ENCODE data around the gene LBR.

Gene LBR

DNA sequence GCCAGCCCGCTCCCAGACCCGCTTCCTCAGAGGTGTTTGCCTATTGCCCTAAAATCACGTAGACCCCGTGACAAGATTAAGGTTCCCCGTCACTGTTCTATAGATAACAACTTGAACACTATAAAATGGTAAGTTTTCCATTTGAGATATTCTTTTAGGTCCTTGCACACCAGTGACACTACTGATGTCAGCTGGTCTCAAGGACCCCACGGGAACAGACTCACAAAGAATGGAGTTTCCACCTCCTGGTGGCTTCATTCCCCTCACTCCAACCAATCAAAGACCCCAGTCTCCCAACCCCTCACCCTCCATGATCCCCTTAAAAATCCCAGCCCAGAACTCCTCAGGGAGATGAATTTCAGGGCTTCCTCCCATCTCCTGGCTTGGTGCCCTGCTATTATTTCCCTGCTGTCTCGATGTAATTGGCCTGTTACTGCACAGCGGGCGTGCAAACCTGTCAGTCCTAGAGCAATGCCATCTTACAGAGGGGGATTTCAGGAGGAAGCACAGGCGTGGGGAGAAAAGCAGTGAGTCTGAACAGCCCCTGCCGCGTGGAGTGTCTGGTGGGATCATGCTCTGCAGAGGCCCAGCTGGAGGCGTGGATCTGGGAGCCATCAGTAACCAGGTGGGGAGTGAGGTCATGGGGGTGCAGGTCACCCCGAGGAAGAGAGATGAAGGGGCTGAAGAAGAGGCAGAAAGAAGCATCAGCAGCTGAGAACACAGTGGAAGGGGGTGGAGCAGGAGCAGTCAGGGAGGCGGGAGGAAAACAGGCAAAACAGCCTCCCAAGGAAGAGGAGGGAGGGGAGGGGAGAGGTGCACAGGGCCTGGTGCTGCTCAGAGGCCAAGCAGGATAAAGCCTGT, 35.1 kb upstream of the LBR start (continued):
- TF ChIP-seq, protein P1, sequence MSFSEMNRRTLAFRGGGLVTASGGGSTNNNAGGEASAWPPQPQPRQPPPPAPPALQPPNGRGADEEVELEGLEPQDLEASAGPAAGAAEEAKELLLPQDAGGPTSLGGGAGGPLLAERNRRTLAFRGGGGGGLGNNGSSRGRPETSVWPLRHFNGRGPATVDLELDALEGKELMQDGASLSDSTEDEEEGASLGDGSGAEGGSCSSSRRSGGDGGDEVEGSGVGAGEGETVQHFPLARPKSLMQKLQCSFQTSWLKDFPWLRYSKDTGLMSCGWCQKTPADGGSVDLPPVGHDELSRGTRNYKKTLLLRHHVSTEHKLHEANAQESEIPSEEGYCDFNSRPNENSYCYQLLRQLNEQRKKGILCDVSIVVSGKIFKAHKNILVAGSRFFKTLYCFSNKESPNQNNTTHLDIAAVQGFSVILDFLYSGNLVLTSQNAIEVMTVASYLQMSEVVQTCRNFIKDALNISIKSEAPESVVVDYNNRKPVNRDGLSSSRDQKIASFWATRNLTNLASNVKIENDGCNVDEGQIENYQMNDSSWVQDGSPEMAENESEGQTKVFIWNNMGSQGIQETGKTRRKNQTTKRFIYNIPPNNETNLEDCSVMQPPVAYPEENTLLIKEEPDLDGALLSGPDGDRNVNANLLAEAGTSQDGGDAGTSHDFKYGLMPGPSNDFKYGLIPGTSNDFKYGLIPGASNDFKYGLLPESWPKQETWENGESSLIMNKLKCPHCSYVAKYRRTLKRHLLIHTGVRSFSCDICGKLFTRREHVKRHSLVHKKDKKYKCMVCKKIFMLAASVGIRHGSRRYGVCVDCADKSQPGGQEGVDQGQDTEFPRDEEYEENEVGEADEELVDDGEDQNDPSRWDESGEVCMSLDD (tag by site-specific recombination; IDR thresholded peaks at IDR 0.05) = 0 out of 2 replicates have a peak, but pooled peaks have one; percentile 40
- no peak for TF ChIP-seq ZNF155 (tag by site-specific recombination; IDR thresholded peaks at IDR 0.05)
- TF ChIP-seq, protein P2, sequence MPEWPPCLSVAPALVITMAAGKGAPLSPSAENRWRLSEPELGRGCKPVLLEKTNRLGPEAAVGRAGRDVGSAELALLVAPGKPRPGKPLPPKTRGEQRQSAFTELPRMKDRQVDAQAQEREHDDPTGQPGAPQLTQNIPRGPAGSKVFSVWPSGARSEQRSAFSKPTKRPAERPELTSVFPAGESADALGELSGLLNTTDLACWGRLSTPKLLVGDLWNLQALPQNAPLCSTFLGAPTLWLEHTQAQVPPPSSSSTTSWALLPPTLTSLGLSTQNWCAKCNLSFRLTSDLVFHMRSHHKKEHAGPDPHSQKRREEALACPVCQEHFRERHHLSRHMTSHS (tag by site-specific recombination; IDR thresholded peaks at IDR 0.05) = no peak
- TF ChIP-seq ZFP69B (tag by site-specific recombination; IDR thresholded peaks at IDR 0.05) = 0 out of 2 replicates have a peak, but pooled peaks have one; percentile 13
- TF ChIP-seq ZNF391 (tag by site-specific recombination; IDR thresholded peaks at IDR 0.05; ENCODE audit: borderline replicate concordance, low read depth) = no peak
- TF ChIP-seq ZFP3 (tag by site-specific recombination; IDR thresholded peaks at IDR 0.05; ENCODE audit: low read depth) = no peak
- no peak for TF ChIP-seq ZNF239 (tag by site-specific recombination; IDR thresholded peaks at IDR 0.05)
- TF ChIP-seq, protein P3, sequence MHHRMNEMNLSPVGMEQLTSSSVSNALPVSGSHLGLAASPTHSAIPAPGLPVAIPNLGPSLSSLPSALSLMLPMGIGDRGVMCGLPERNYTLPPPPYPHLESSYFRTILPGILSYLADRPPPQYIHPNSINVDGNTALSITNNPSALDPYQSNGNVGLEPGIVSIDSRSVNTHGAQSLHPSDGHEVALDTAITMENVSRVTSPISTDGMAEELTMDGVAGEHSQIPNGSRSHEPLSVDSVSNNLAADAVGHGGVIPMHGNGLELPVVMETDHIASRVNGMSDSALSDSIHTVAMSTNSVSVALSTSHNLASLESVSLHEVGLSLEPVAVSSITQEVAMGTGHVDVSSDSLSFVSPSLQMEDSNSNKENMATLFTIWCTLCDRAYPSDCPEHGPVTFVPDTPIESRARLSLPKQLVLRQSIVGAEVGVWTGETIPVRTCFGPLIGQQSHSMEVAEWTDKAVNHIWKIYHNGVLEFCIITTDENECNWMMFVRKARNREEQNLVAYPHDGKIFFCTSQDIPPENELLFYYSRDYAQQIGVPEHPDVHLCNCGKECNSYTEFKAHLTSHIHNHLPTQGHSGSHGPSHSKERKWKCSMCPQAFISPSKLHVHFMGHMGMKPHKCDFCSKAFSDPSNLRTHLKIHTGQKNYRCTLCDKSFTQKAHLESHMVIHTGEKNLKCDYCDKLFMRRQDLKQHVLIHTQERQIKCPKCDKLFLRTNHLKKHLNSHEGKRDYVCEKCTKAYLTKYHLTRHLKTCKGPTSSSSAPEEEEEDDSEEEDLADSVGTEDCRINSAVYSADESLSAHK (tag by site-specific recombination; IDR thresholded peaks at IDR 0.05) = no peak
- TF ChIP-seq ZSCAN23 (tag by site-specific recombination; IDR thresholded peaks at IDR 0.05) = 0 out of 2 replicates have a peak, but pooled peaks have one; percentile 4
- TF ChIP-seq ZBTB20 (tag by site-specific recombination; IDR thresholded peaks at IDR 0.05) = peak; percentile 39; the same call in 1 of the 2 replicates
- no peak for TF ChIP-seq ZNF16 (tag by site-specific recombination; IDR thresholded peaks at IDR 0.05; ENCODE audit: low read depth)
- TF ChIP-seq, protein P4, sequence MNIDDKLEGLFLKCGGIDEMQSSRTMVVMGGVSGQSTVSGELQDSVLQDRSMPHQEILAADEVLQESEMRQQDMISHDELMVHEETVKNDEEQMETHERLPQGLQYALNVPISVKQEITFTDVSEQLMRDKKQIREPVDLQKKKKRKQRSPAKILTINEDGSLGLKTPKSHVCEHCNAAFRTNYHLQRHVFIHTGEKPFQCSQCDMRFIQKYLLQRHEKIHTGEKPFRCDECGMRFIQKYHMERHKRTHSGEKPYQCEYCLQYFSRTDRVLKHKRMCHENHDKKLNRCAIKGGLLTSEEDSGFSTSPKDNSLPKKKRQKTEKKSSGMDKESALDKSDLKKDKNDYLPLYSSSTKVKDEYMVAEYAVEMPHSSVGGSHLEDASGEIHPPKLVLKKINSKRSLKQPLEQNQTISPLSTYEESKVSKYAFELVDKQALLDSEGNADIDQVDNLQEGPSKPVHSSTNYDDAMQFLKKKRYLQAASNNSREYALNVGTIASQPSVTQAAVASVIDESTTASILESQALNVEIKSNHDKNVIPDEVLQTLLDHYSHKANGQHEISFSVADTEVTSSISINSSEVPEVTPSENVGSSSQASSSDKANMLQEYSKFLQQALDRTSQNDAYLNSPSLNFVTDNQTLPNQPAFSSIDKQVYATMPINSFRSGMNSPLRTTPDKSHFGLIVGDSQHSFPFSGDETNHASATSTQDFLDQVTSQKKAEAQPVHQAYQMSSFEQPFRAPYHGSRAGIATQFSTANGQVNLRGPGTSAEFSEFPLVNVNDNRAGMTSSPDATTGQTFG (tag by site-specific recombination; IDR thresholded peaks at IDR 0.05; ENCODE audit: borderline replicate concordance) = peak; percentile 52; the same call in 1 of the 2 replicates
- no peak for TF ChIP-seq TCF7L2 (IDR thresholded peaks at IDR 0.05; ENCODE audit: borderline replicate concordance, low read depth, low read length)
- no peak for TF ChIP-seq ZNF202 (tag by site-specific recombination; IDR thresholded peaks at IDR 0.05; ENCODE audit: borderline replicate concordance)
- TF ChIP-seq ZNF843 (tag by site-specific recombination; IDR thresholded peaks at IDR 0.05) = 0 out of 2 replicates have a peak, but pooled peaks have one; percentile 33
- no peak for TF ChIP-seq KLF9 (tag by site-specific recombination; IDR thresholded peaks at IDR 0.05; ENCODE audit: low read depth)
- TF ChIP-seq, protein P5, sequence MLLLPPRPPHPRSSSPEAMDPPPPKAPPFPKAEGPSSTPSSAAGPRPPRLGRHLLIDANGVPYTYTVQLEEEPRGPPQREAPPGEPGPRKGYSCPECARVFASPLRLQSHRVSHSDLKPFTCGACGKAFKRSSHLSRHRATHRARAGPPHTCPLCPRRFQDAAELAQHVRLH (tag by site-specific recombination; IDR thresholded peaks at IDR 0.05) = no peak
- TF ChIP-seq, protein P6, sequence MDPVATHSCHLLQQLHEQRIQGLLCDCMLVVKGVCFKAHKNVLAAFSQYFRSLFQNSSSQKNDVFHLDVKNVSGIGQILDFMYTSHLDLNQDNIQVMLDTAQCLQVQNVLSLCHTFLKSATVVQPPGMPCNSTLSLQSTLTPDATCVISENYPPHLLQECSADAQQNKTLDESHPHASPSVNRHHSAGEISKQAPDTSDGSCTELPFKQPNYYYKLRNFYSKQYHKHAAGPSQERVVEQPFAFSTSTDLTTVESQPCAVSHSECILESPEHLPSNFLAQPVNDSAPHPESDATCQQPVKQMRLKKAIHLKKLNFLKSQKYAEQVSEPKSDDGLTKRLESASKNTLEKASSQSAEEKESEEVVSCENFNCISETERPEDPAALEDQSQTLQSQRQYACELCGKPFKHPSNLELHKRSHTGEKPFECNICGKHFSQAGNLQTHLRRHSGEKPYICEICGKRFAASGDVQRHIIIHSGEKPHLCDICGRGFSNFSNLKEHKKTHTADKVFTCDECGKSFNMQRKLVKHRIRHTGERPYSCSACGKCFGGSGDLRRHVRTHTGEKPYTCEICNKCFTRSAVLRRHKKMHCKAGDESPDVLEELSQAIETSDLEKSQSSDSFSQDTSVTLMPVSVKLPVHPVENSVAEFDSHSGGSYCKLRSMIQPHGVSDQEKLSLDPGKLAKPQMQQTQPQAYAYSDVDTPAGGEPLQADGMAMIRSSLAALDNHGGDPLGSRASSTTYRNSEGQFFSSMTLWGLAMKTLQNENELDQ (tag by site-specific recombination; IDR thresholded peaks at IDR 0.05; ENCODE audit: low read depth) = no peak
- TF ChIP-seq ZNF350 (tag by site-specific recombination; IDR thresholded peaks at IDR 0.05) = no peak
- TF ChIP-seq WT1 (tag by site-specific recombination; IDR thresholded peaks at IDR 0.05) = peak; percentile 93
- no peak for TF ChIP-seq ZNF621 (tag by site-specific recombination; IDR thresholded peaks at IDR 0.05)
- TF ChIP-seq ZEB2 (tag by site-specific recombination; IDR thresholded peaks at IDR 0.05) = peak; percentile 62; the same call in 1 of the 2 replicates
- TF ChIP-seq SP2 (tag by site-specific recombination; IDR thresholded peaks at IDR 0.05) = peak; percentile 68
- TF ChIP-seq SP7 (tag by site-specific recombination; IDR thresholded peaks at IDR 0.05) = peak; percentile 68
- TF ChIP-seq SETDB1 (IDR thresholded peaks at IDR 0.05; ENCODE audit: insufficient read length, low read length) = no peak
- TF ChIP-seq SALL2 (tag by site-specific recombination; IDR thresholded peaks at IDR 0.05; ENCODE audit: borderline replicate concordance) = no peak
- no peak for TF ChIP-seq ZNF664 (tag by site-specific recombination; IDR thresholded peaks at IDR 0.05)
- no peak for TF ChIP-seq YY2 (tag by site-specific recombination; IDR thresholded peaks at IDR 0.05)

Data from HEK293 (cell line).